HG02973 (cell line): ENCODE data around the gene KCNQ1.

Experiments used
- ATAC-seq: cut with Tn5 transposase; IDR thresholded peaks from one replicate; pipeline ENCODE4 v1.9.1; 2021; ENCODE audit warnings: moderate library complexity; ENCODE audit not compliant: unreplicated experiment

Gene KCNQ1

GRCh38 chr11:2788168-2789071, 343.6 kb downstream of the KCNQ1 start:
- no peak for ATAC-seq

- ATAC-seq, result no peak
These were observed 344.5 kb downstream of the KCNQ1 start for GRCh38 chr11:2789331-2789730.

GRCh38 chr11:2789791-2790567, 345.2 kb downstream of the KCNQ1 start:
- ATAC-seq, result no peak

GRCh38 chr11:2790568-2790921, 345.7 kb downstream of the KCNQ1 start:
- ATAC-seq, result no peak

- no peak for ATAC-seq
These were observed 346.3 kb downstream of the KCNQ1 start for GRCh38 chr11:2791139-2791520.

- ATAC-seq, result no peak
These were observed 346.9 kb downstream of the KCNQ1 start for GRCh38 chr11:2791521-2792380.

GRCh38 chr11:2792381-2793250, 347.8 kb downstream of the KCNQ1 start:
- no peak for ATAC-seq

- ATAC-seq, result no peak
These were observed 348.9 kb downstream of the KCNQ1 start for GRCh38 chr11:2793701-2794045.

GRCh38 chr11:2794046-2794967, 349.5 kb downstream of the KCNQ1 start:
- no peak for ATAC-seq

GRCh38 chr11:2794968-2795322, 350.1 kb downstream of the KCNQ1 start:
- ATAC-seq, result no peak

GRCh38 chr11:2795491-2795991, 350.7 kb downstream of the KCNQ1 start:
- ATAC-seq, result no peak

GRCh38 chr11:2796091-2796490, 351.3 kb downstream of the KCNQ1 start:
- no peak for ATAC-seq

- ATAC-seq, result no peak
These were observed 351.8 kb downstream of the KCNQ1 start for GRCh38 chr11:2796508-2797113.

GRCh38 chr11:2797121-2797711, 352.4 kb downstream of the KCNQ1 start:
- ATAC-seq, result no peak

- ATAC-seq, result no peak
These were observed 353.0 kb downstream of the KCNQ1 start for GRCh38 chr11:2797741-2798361.

- no peak for ATAC-seq
These were observed 354.3 kb downstream of the KCNQ1 start for GRCh38 chr11:2798951-2799761.
